Activated B cell treated with CpG ODN at 0.5 μM for 24 hours (primary cell): ENCODE measurements around the gene SIPA1L3. TPM values are rescaled to one million over a fixed set of nuclear protein-coding genes. Genes with fewer than 3 reads are reported as not detected.

Source experiments
- ATAC-seq: fragments of 200-7000 bp; cut with Tn5 transposase; one replicate; pipeline ENCODE4 v1.10.0; 2021; ENCODE audit warnings: low read depth, mild to moderate bottlenecking, moderate library complexity
- CTCF ChIA-PET: fragments of 350-600 bp; sonication (Branson Sonifier 250); formaldehyde crosslinking; loops from one replicate; lab custom pipeline; 2021; ENCODE audit warnings: antibody characterized with exemption; lab: Charles Lee
- POLR2A ChIA-PET: fragments of 350-600 bp; sonication (Branson Sonifier 250); formaldehyde crosslinking; loops from one replicate; lab custom pipeline; 2021; ENCODE audit warnings: antibody characterized with exemption; lab: Charles Lee
- DNase-seq: peaks from one replicate; pipeline ENCODE4 v3.0.0; 2022
- H3K27ac Mint-ChIP-seq: one replicate; pipeline ENCODE4 v1.8.0; 2020; ENCODE audit warnings: mixed read lengths
- H3K27me3 Mint-ChIP-seq: one replicate; pipeline ENCODE4 v1.8.0; 2021; ENCODE audit warnings: mixed read lengths
- H3K36me3 Mint-ChIP-seq: one replicate; pipeline ENCODE4 v1.8.0; 2021; ENCODE audit warnings: low read depth, mixed read lengths
- H3K4me1 Mint-ChIP-seq: one replicate; pipeline ENCODE4 v1.8.0; 2021; ENCODE audit warnings: mixed read lengths
- H3K4me3 Mint-ChIP-seq: one replicate; pipeline ENCODE4 v1.8.0; 2020; ENCODE audit warnings: mild to moderate bottlenecking, mixed read lengths
- H3K9me3 Mint-ChIP-seq: one replicate; pipeline ENCODE4 v1.8.0; 2020; ENCODE audit warnings: mixed read lengths
- intact Hi-C: fragments of 100-400 bp; cut with micrococcal nuclease; formaldehyde crosslinking; loops from one replicate; pipeline ENCODE4 v1.15.1; 2024
- total RNA-seq: library from RNA; stranded (reverse); gene quantifications from 2 replicates; pipeline ENCODE4 v1.2.3, GENCODE V29; 2022
- TF ChIP-seq, protein P1 (sequence below): fragments of 200-600 bp; IDR thresholded peaks from one replicate; pipeline ENCODE4 v1.8.0; 2022; ENCODE audit warnings: antibody characterized with exemption, mild to moderate bottlenecking

SIPA1L3 gene
- total RNA-seq, 1 donor from 2014 or later, result 145 TPM

DNA sequence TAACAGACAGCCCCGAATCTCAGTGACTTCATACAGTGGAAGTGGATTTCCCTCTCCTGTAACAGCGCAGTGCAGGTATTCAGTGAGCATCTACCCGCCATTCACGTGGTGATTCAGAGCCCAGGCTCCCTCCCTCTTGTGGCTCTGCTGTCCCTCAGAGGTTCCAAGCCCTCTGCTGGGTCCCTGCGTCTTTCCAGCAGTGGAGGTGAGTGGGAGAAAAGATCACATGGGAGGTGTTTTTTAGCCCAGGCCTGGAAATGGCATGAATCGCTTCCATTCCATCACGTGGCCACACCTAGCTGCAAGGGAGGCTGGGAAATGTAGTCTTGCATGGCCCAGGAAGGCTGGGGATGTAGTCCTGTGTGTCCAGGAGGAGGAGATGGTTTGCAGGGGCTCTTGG, 255.6 kb downstream of the SIPA1L3 start:
- Mint-ChIP-seq H3K27ac (no peak overlapping the region), H3K4me3 (no peak overlapping the region), H3K27me3 (no peaks in the 10 kb centered on the region), H3K4me1 (no peaks in the 10 kb centered on the region), H3K36me3 (peaks cover 87% of the 10 kb centered on the region), H3K9me3 (no peaks in the 10 kb centered on the region)
- ChIA-PET POLR2A (no interaction called here), CTCF (no interaction called here)
- intact Hi-C loops, result no loop called here
- TF ChIP-seq, protein P1, sequence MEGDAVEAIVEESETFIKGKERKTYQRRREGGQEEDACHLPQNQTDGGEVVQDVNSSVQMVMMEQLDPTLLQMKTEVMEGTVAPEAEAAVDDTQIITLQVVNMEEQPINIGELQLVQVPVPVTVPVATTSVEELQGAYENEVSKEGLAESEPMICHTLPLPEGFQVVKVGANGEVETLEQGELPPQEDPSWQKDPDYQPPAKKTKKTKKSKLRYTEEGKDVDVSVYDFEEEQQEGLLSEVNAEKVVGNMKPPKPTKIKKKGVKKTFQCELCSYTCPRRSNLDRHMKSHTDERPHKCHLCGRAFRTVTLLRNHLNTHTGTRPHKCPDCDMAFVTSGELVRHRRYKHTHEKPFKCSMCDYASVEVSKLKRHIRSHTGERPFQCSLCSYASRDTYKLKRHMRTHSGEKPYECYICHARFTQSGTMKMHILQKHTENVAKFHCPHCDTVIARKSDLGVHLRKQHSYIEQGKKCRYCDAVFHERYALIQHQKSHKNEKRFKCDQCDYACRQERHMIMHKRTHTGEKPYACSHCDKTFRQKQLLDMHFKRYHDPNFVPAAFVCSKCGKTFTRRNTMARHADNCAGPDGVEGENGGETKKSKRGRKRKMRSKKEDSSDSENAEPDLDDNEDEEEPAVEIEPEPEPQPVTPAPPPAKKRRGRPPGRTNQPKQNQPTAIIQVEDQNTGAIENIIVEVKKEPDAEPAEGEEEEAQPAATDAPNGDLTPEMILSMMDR, result no peak
- DNase-seq (no peak), ATAC-seq (no peak)

DNA sequence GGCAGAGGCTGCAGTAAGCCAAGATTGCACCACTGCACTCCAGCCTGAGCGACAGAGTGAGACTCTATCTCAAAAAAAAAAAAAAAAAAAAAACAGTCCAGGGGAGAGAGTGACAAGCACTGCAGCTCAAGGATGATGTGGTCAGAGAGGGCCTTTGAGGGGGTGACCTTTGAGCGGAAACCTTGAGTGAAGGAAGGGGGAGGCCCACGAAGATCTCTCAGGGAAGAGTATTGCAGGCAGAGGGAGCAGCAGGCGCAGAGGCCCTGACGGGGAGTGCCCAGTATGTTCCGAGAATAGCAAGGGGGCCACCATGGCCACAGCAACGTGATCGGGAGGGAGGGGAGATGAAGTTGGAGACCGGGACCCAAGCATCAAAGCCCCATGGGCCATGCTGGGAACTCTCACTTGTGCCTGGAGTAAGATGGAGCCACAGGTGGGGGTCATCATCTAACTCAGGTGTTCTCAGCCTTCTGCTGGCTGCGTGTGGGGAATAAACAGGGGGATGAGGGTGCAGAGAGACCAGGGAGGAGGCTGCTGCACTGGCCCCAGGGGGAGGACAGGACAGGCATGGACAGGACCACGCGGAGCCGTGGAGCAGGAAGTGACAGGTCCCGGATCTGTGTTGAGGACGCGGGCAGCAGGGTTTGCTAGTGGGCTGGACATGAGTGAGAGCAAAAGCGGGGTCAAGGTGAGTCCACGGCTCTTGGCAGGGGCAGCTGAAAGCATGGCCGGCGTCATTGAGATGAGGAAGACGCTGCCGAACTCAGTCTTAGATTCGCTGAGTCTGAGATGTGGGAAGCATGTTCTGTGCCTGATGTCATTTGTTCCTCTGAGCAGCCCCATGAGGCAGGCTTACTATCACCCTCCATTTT, 256.6 kb downstream of the SIPA1L3 start:
- Mint-ChIP-seq H3K4me1 (no peaks in the 10 kb centered on the region), H3K9me3 (no peaks in the 10 kb centered on the region), H3K4me3 (no peak overlapping the region), H3K27ac (no peak overlapping the region), H3K27me3 (no peaks in the 10 kb centered on the region), H3K36me3 (peaks cover 83% of the 10 kb centered on the region)
- TF ChIP-seq, protein P1, result no peak
- CTCF ChIA-PET, result no interaction called here
- ATAC-seq (no peak), DNase-seq (no peak)
- intact Hi-C loops, result no loop called here
- POLR2A ChIA-PET, result no interaction called here

DNA sequence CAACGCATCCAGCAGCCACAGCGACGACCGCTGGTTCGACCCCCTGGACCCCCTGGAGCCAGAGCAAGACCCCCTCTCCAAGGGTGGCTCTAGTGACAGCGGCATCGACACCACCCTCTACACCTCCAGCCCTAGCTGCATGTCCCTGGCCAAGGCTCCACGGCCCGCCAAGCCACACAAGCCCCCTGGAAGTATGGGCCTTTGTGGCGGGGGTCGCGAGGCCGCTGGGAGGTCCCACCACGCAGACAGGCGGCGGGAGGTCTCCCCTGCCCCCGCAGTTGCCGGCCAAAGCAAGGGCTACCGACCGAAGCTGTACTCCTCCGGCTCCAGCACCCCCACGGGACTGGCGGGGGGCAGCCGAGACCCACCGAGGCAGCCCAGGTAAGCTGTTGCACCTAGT, 257.5 kb downstream of the SIPA1L3 start:
- ChIA-PET POLR2A (no interaction called here), CTCF (no interaction called here)
- no peaks in the 10 kb centered on the region for H3K4me1 Mint-ChIP-seq
- H3K27me3 Mint-ChIP-seq, result no peaks in the 10 kb centered on the region
- H3K4me3 Mint-ChIP-seq, result no peak overlapping the region
- intact Hi-C loops, result no loop called here
- no peak overlapping the region for H3K27ac Mint-ChIP-seq
- H3K9me3 Mint-ChIP-seq, result no peaks in the 10 kb centered on the region
- no peak for DNase-seq
- H3K36me3 Mint-ChIP-seq, result peaks cover 83% of the 10 kb centered on the region
- ATAC-seq, result no peak
- TF ChIP-seq, protein P1, result no peak

DNA sequence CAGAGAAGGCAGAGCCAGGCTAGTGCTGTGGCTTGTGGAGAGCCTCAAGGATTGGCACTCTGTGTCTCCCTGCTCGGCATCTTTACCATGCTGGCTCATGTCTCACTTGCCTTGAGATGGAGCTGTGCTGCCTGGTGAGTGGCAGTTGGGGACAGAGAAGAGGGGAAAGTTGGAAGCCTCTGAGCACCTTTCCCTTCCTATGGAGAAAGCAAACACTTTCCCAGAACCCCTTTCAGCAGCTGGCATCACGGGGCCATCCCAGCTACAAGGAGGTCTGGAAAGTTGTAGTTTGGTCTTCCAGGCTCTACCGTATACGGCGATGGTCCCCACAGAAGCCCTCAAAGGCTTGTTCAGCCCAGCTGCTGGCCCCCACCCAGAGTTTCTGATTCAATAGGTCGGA, 258.3 kb downstream of the SIPA1L3 start:
- DNase-seq, result no peak
- Mint-ChIP-seq H3K9me3 (no peaks in the 10 kb centered on the region), H3K27me3 (no peaks in the 10 kb centered on the region), H3K4me3 (no peak overlapping the region), H3K27ac (no peak overlapping the region), H3K36me3 (peaks cover 83% of the 10 kb centered on the region), H3K4me1 (no peaks in the 10 kb centered on the region)
- ChIA-PET CTCF (no interaction called here), POLR2A (no interaction called here)
- TF ChIP-seq, protein P1, result no peak
- intact Hi-C loops, result no loop called here
- ATAC-seq, result no peak

DNA sequence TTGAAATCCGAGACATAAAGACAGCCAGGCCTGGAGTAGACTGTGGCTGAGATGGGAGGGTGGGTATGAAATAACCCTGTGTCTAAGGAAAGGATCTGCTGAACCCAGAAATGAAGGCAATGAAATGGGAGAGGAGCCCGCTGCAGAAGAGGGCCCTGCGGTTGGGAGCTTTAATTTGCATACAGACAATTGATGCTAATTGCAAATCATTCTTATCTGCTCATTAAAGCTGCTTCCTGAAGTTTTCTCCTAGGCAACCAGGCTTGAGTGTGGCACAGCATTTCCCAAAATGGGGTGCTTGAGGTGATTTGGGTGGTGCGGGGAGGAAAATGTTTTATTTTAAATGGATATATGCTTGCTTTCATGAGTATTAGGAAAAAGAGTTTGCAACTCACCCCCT, 261.6 kb downstream of the SIPA1L3 start:
- Mint-ChIP-seq H3K4me3 (no peak overlapping the region), H3K27ac (no peak overlapping the region), H3K27me3 (no peaks in the 10 kb centered on the region), H3K4me1 (no peaks in the 10 kb centered on the region), H3K36me3 (peaks cover 73% of the 10 kb centered on the region), H3K9me3 (no peaks in the 10 kb centered on the region)
- TF ChIP-seq, protein P1, result no peak
- no peak for ATAC-seq
- ChIA-PET POLR2A (no interaction called here), CTCF (no interaction called here)
- no peak for DNase-seq
- intact Hi-C loops, result no loop called here
